CD4-positive, alpha-beta T cell treated with Interleukin-15 for 1 hour (primary cell): Measurements from ENCODE around the gene PTPRD.

ENCODE experiments used
- DNase-seq: peaks from one replicate; pipeline ENCODE4 v3.0.0-alpha.2; 2020

PTPRD gene

GRCh38 chr9:8332871-8333270, 2279.9 kb downstream of the PTPRD start:
- no peak for DNase-seq

- no peak for DNase-seq
Measured at GRCh38 chr9:8332331-8332650, 2280.5 kb downstream of the PTPRD start.

DNA sequence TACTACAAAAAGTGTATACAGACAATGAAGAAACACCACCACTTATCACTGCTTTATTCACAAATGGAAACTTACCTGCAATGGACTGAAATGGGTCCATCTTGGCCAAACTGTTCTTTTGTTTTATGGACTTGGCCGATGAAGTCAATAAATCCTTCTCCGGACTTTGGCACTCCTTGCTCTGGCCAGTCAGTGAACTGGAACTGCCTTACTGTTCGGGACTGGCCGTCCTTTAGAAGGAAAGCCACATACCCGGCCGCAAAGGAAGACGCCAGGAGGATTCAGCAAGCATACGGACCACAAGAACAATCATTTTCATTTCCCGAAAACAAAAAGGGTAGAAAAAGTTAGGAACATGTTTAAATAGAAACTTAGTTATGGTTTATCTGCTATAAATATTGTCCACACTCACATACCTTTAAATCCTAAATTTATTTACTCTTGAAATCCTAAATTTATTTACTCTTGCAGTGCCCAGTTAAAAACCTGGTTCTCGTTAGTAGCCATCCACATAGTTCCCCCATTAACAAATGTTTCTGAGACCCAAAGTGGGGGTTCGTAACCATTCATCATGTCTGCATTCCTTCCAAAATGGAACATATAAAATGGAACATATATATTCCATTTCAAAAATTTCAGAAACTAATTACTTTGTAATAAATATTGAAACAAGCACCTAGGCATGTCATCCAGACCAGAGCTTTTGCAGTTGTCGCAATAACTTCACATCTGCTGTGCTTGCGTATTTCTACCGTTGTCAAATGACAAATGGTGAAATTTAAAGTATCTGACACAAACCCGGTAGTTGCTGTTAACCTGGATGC, 2281.1 kb downstream of the PTPRD start:
- DNase-seq, result no peak

DNA sequence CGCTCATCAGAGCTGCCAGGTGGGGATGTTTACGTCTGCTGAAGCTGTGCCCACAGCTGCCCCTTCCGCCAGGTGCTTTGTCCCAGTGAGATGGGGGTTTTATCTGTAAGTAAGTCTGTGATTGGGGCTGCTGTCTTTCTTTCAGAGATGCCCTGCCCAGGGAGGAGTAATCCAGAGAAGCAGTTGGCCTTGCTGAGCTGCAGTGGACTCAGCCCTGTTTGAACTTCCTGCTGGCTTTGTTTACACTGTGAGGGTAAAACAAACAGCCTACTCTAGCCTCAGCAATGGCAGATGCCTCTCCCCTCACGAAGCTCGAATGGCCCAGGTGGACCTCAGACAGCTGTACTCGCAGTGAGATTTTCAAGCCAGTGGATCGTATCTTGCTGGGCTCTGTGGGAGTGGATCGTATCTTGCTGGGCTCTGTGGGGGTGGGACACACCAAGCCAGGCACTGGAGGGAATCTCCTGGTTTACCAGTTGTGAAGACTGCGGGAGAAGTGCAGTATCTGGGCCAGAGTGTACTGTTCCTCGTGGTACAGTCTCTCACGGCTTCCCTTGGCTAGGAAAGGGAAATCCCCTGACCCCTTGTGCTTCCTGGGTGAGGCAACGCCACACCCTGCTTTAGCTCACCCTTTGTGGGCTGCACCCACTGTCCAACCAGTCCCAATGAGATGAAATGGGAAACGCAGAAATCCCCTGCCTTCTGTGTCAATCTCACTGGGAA, 2283.1 kb downstream of the PTPRD start:
- DNase-seq, result no peak

DNA sequence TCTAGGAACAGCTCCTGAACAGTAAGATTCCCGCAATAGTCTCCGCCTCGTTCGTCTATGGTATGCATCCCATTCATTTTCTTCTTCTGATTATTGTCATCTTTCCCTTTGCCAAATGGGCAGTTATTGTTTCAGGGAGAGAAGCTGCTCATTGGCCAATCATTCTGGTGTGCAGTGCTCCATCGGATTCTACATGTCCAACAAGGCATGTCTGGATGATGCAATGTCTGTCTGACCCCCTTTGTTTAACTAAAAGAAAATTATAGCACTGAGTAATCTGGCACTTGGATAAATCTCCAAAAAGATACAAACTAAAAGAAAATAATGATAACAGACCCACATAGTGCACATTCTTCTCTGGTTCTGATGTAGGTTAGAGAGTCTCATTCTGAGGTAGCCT, 2297.6 kb downstream of the PTPRD start:
- no peak for DNase-seq

- no peak for DNase-seq
Measured at GRCh38 chr9:8309258-8309657, 2303.5 kb downstream of the PTPRD start.

GRCh38 chr9:8304720-8305119, 2308.1 kb downstream of the PTPRD start:
- DNase-seq, result no peak

GRCh38 chr9:8301296-8301695, 2311.5 kb downstream of the PTPRD start:
- no peak for DNase-seq

DNA sequence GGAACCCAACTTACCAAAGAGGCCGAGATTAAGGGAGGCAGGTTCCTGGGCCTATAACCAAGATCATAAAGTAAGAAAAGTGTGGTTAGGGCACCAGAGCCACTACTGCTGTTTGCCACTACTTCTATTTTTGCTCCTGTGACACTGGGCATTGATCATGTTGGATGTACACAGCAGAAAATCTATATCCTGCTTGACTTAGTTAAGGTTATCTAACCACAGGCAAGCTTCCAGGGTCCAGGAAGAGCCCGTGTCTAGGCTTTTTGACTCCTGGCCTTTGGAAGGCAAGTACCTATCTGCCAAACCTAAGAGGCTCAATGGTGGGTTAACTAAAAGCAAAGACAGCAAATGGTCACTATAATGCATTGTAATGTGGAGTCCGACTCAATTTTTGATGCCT, 2315.8 kb downstream of the PTPRD start:
- no peak for DNase-seq

GRCh38 chr9:8292657-8293056, 2320.1 kb downstream of the PTPRD start:
- no peak for DNase-seq

DNA sequence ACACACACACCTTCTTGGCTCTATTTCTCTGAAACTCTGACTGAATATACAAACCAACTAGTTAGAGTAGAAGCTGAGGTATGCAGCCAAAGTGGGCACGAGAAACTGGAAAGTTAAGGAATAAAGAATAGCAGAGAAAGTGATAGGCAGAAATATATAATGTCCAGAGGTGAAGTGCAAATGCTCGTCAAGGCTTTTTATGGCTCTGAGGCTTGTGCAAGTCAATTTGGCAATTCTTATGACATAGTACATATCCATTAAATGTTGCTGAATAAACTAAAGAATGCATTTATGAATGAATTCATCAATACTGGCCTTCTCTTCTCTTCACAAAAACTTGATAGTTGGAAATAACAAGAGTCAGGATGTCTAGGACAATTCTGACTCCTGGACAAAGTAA, 2323.1 kb downstream of the PTPRD start:
- no peak for DNase-seq

DNA sequence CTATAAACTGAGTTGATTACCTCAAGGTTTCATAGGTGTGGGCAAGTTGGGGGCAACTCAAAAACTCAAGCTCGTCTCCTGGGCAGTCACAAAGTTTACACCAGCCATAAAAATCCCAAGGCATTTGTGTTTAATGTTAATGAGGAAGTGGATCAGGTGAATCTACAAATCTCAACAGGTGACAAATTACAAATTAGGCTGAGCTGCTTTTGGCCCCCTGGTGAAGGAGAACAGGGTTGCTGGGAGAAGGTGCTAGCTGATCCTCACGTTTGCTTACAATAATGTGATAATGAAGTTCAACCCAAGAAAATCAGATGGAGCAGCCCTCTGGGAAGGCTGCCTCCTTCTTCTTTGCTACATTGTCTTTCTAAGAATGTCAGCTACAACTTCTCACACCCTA, 2324.8 kb downstream of the PTPRD start:
- DNase-seq, result no peak

DNA sequence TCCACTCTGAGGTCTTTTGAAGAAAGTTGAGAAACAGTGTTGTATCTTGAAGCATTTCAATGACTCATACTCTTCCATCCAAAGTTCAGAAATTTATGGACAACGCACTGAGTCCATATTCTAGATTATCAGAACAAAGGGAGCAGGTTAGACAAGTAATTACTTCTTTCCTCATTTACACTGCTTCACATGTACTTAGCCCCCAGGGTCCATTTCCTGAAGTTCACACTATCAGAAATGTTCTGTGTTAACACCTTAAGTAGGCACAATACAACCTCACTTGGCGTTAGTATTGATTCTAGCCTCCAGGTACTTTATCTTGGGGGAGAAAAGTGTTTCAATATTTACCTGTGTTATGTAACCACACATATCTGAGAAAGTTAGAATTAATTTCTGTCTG, 2325.3 kb downstream of the PTPRD start:
- no peak for DNase-seq

- no peak for DNase-seq
Measured at GRCh38 chr9:8284884-8285283, 2327.9 kb downstream of the PTPRD start.

- no peak for DNase-seq
Measured at GRCh38 chr9:8282535-8282934, 2330.3 kb downstream of the PTPRD start.

DNA sequence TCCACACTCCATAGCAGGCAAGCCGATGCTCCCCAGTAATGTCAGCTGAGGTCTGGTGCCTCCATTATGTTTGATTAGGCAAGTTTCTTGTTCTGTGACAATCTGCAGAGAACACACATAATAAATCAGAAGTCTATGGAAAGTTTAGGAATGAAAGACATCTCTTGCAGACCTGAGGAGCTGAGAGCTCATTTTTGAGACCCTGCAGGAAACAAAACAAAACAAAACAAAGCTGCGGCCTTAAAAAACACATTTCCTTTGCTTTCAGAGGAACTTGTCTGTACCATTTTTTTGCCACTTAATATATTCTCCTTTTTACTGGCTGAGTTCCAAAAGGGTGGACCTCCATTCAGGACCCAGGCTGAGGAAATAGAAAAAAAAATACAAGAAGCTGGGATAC, 2332.0 kb downstream of the PTPRD start:
- DNase-seq, result no peak

DNA sequence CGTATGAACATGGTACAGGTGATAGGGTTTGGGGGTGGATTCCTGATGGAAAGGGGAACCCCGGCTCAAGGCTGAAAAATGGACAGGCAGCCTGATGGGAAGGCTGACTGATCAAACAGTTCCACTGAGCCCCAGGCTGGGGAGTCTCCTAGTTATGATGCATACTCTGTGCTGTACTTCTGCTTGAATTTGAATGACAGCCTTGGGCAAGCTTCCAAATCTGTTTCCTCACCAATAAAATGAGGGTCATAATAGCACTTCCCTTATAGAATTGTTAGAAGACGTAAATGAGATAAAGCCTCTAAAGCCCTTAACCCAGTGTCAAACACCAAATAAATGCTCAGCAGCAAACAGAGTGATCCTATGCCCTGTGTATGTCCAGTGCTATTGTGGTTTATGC, 2334.8 kb downstream of the PTPRD start:
- DNase-seq, result no peak

- DNase-seq, result no peak
Measured at GRCh38 chr9:8270235-8270634, 2342.6 kb downstream of the PTPRD start.

GRCh38 chr9:8268881-8269280, 2343.9 kb downstream of the PTPRD start:
- no peak for DNase-seq

DNA sequence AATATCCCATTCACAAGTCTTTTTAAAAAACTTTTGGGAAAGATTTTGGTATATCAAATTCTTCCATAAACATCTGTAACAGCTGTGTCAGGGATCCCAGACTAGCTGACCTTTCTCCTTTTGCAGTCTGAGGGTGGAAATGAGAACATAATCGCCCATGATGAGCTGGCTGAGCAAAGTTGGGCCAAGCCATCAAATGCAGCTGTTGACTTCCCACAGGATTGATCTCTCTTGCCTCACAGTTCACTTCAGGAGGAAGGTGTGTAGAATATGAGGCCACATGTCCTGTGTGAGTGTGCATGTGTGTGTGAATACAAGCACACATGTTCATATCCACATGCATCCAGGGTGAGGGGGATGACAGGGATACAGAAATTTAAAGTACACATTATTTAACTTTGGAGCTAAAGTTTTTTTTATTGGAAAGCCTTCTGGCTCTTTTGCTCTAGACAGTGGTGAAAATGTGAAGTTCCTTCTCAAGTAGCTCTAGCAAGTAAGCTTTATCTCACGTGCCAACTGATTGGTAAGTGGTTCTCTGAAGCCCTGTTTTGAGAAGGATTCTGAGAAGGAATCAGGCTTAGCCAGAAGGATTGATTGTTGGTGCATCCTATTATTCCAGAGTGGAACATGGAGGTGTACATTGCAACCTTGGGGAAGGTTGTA, 2344.5 kb downstream of the PTPRD start:
- DNase-seq, result no peak

DNA sequence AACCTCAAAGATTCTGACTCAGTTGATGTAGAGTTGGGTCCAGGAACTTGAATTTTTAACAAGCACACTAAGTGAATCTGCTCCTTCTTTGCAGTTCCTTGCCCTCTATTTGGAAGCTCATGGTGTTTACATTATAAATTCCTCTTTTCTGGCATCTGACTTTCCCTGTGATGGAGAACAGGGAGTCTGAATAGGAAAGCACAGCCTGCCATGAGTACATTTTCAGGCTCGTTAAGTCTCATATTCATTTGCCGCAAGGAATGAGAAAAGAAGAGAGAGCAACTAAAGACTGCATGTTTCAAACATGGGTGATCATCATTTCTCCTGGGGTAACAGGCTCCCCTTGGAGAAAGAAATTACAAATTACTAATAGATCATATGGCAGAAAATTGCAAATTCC, 2345.2 kb downstream of the PTPRD start:
- DNase-seq, result no peak

DNA sequence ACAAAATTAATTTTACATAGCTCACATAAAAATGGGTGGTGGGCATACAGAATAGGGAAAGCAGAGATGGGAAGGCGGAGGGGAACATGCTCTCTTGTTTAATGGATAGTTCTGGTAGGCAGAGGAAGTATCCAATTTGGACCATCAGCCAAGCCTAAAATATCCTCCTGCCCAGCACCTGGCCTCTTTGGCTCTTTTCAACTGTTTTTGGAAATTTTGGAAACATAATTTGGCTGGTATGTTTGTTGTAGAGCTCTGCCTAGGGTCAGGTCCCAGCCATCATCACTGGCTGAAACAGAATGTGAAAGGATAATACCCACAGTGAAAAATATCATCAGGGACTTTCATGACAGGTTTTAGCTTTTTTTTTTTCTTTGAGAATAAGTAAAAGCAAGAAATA, 2345.9 kb downstream of the PTPRD start:
- no peak for DNase-seq

- no peak for DNase-seq
Measured at GRCh38 chr9:8265281-8265680, 2347.5 kb downstream of the PTPRD start.
